OCI-LY7 (cell line): Measurements from ENCODE around the gene PTGS1. TPM values are rescaled to one million over a fixed set of nuclear protein-coding genes. Genes with fewer than 3 reads are reported as not detected.

Source experiments
- BruUV-seq: library from RNA; stranded (reverse); fragments of 400-500 nt; replicated peaks from 2 replicates; lab custom pipeline; 2021; lab: Mats Ljungman, UMichigan
- CTCF ChIA-PET: fragments of 300-600 bp; sonication (Branson Sonifier 250); formaldehyde crosslinking; loops from one replicate; lab custom pipeline; 2022; ENCODE audit warnings: antibody characterized with exemption; ENCODE audit not compliant: unreplicated experiment; lab: Charles Lee
- POLR2A ChIA-PET: fragments of 300-600 bp; sonication (Branson Sonifier 250); formaldehyde crosslinking; loops from one replicate; lab custom pipeline; 2022; ENCODE audit warnings: antibody characterized with exemption; lab: Charles Lee
- DNase-seq: peaks from one replicate; pipeline ENCODE4 v3.0.0-alpha.2; 2015; ENCODE audit warnings: low spot score
- H2AFZ ChIP-seq: fragments of 200-600 bp; sonication (generic), shearing (Covaris generic); 2 replicates; pipeline ENCODE4 v1.6.1; 2014; ENCODE audit warnings: mild to moderate bottlenecking, antibody characterized with exemption, low read length, moderate library complexity
- H3K27ac ChIP-seq: fragments of 200-600 bp; sonication (generic); 2 replicates; pipeline ENCODE4 v1.5.1; 2014; ENCODE audit warnings: mixed run types, low read depth, mild to moderate bottlenecking, moderate library complexity, low read length, inconsistent platforms; ENCODE audit not compliant: poor library complexity, severe bottlenecking
- H3K36me3 ChIP-seq: fragments of 200-600 bp; sonication (generic); 2 replicates; pipeline ENCODE4 v1.6.1; 2014; ENCODE audit warnings: mild to moderate bottlenecking, antibody characterized with exemption, low read length, moderate library complexity, mixed read lengths; ENCODE audit not compliant: insufficient read depth
- H3K4me1 ChIP-seq: fragments of 200-600 bp; sonication (generic); 2 replicates; pipeline ENCODE4 v1.5.1; 2014; ENCODE audit warnings: mild to moderate bottlenecking, low read length; ENCODE audit not compliant: insufficient read depth, poor library complexity, severe bottlenecking
- H3K4me2 ChIP-seq: fragments of 200-600 bp; sonication (generic); 2 replicates; pipeline ENCODE4 v1.6.1; 2014; ENCODE audit warnings: mild to moderate bottlenecking, low read length
- H3K4me3 ChIP-seq: fragments of 200-600 bp; sonication (generic); 2 replicates; pipeline ENCODE4 v1.5.1; 2014; ENCODE audit warnings: mild to moderate bottlenecking, low read depth, low read length; ENCODE audit not compliant: poor library complexity, severe bottlenecking
- H3K79me2 ChIP-seq: fragments of 200-600 bp; sonication (generic); 2 replicates; pipeline ENCODE4 v1.6.1; 2016; ENCODE audit warnings: low read depth, mild to moderate bottlenecking, low read length, moderate library complexity, mixed read lengths; ENCODE audit not compliant: insufficient read depth
- H3K9me2 ChIP-seq: fragments of 200-600 bp; sonication (generic); 2 replicates; pipeline ENCODE4 v1.6.1; 2016; ENCODE audit warnings: mild to moderate bottlenecking, low read length, mixed read lengths; ENCODE audit not compliant: insufficient read depth
- H3K9me3 ChIP-seq: fragments of 200-600 bp; sonication (generic); 2 replicates; pipeline ENCODE4 v1.6.1; 2014; ENCODE audit warnings: mild to moderate bottlenecking, mixed run types, low read length, mixed read lengths
- H4K20me1 ChIP-seq: fragments of 200-600 bp; sonication (generic); 2 replicates; pipeline ENCODE4 v1.6.1; 2014; ENCODE audit warnings: mild to moderate bottlenecking, antibody characterized with exemption, low read length, moderate library complexity, mixed read lengths; ENCODE audit not compliant: insufficient read depth
- CTCF ChIP-seq: fragments of 200-600 bp; sonication (generic); conservative IDR thresholded peaks from 2 replicates; pipeline ENCODE4 v1.5.1; 2014; ENCODE audit warnings: mild to moderate bottlenecking, antibody characterized with exemption, low read length, moderate library complexity, mixed read lengths
- EZH2phosphoT487 ChIP-seq: fragments of 200-600 bp; sonication (generic); IDR thresholded peaks from 2 replicates; pipeline ENCODE4 v1.6.1; 2018; ENCODE audit warnings: low read depth, borderline replicate concordance, mild to moderate bottlenecking, mixed run types, antibody characterized with exemption, low read length, moderate library complexity, mixed read lengths
- intact Hi-C: fragments of 100-400 bp; cut with micrococcal nuclease; formaldehyde crosslinking; loops from one replicate; pipeline ENCODE4 v1.10.0; 2022; ENCODE audit not compliant: unreplicated experiment
- total RNA-seq, 2 experiments: library from RNA; depleted of rRNA in 1 of 2; stranded (reverse); fragments of >200 nt in 1 of 2; shearing (Covaris generic) in 1 of 2; gene quantifications; 2 replicates each; pipeline ENCODE4 v1.2.3, GENCODE V29; 2014 to 2022

The PTGS1 gene
- total RNA-seq, 2 experiments from 2014 or later: 0.79 to 2.2 TPM

- intact Hi-C loops: no loop called here
- Histone ChIP-seq H3K9me2 (no peaks in the 10 kb centered on the region), H3K4me1 (no peaks in the 10 kb centered on the region), H2AFZ (no peak overlapping the region), H3K27ac (no peak overlapping the region), H3K9me3 (no peaks in the 10 kb centered on the region), H4K20me1 (no peaks in the 10 kb centered on the region), H3K4me2 (no peak overlapping the region), H3K4me3 (no peak overlapping the region), H3K36me3 (no peaks in the 10 kb centered on the region), H3K79me2 (no peaks in the 10 kb centered on the region)
- ChIA-PET POLR2A (no interaction called here), CTCF (no interaction called here)
- no peak for TF ChIP-seq EZH2phosphoT487
- TF ChIP-seq CTCF: no peak
- no TSS peak for BruUV-seq
- no peak for DNase-seq
Observed at GRCh38 chr9:122364783-122365150, 6.1 kb upstream of the PTGS1 start.

DNA sequence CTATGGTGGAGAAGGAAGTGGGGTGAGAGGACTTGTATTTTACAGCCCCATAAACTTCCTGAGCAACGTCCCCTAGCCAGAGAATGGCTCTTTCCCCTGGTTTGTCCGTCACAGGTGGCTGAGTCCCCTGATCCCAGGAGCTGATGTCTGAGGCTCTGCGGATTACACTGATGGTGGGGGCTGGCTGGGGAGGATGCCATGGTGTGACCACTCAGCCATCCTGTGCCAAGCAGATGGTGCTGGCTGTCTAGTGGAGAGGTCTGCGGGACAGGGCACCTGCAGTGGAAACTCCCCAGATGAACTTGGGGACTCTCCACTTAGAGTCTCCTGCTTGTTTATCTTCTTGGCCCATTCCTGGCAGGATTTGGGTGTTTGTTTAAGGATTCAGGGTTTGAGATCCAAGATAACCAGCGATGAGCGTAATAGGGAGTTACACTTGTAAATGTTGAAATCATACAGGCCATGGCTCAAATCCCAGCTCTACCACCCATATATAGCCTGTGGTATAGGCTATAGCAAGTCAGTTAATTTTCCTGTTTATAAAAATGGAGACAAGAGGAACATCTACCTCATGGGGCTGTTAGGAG lies 4.7 kb upstream of the PTGS1 start:
- no peak overlapping the region for H3K4me2 ChIP-seq
- no peak for DNase-seq
- no peak overlapping the region for H3K4me3 ChIP-seq
- H3K27ac ChIP-seq: no peak overlapping the region
- TF ChIP-seq EZH2phosphoT487: no peak
- TF ChIP-seq CTCF: no peak
- BruUV-seq: no TSS peak
- POLR2A ChIA-PET: interaction anchor here (0.5 to 1.8 kb wide), 2 partner anchors 23 to 1177 kb away, joined by 4 to 5 read pairs; no protein-coding TSS in a partner anchor
- H3K9me3 ChIP-seq: no peaks in the 10 kb centered on the region
- H3K79me2 ChIP-seq: no peaks in the 10 kb centered on the region
- intact Hi-C loops: no loop called here
- H2AFZ ChIP-seq: no peak overlapping the region
- CTCF ChIA-PET: no interaction called here
- H3K36me3 ChIP-seq: no peaks in the 10 kb centered on the region
- H3K9me2 ChIP-seq: no peaks in the 10 kb centered on the region
- H3K4me1 ChIP-seq: peaks cover 11% of the 10 kb centered on the region
- H4K20me1 ChIP-seq: no peaks in the 10 kb centered on the region

DNA sequence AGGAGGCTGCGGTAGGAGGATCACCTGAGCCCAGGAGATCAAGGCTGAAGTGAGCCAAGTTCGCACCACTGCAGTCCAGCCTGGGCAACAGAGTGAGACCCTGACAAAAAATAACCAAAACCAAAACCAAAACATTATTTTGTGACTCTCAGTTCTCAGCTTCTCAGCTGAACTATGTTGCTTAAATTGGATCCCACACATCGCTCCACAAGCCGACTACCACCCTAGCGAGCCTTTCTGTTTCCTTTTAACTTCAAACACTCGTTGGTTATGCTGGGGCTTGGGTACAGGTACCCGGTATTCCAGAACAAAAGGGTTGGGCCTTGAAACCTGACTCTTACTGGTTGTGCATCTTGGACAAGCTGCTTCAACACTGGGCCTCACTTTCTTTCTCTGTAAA lies 3.8 kb upstream of the PTGS1 start:
- CTCF ChIA-PET: no interaction called here

More for the DNA sequence above, 3.8 kb upstream of the PTGS1 start:
- peaks cover 16% of the 10 kb centered on the region for H3K4me1 ChIP-seq
- no peaks in the 10 kb centered on the region for H4K20me1 ChIP-seq
- H3K36me3 ChIP-seq: no peaks in the 10 kb centered on the region
- intact Hi-C loops: no loop called here
- no TSS peak for BruUV-seq
- no peak overlapping the region for H2AFZ ChIP-seq
- POLR2A ChIA-PET: interaction anchor here (1.1 to 1.8 kb wide), 2 partner anchors 18 to 22 kb away, joined by 3 to 5 read pairs; no protein-coding TSS in a partner anchor
- H3K9me2 ChIP-seq: no peaks in the 10 kb centered on the region
- H3K4me2 ChIP-seq: no peak overlapping the region
- H3K79me2 ChIP-seq: no peaks in the 10 kb centered on the region
- TF ChIP-seq EZH2phosphoT487: no peak
- TF ChIP-seq CTCF: no peak
- no peak overlapping the region for H3K27ac ChIP-seq
- no peak overlapping the region for H3K4me3 ChIP-seq
- DNase-seq: no peak
- H3K9me3 ChIP-seq: no peaks in the 10 kb centered on the region
